GM12878 (cell line): ENCODE results near the gene CD52. TPM values are rescaled to one million over a fixed set of nuclear protein-coding genes. Genes with fewer than 3 reads are reported as not detected.

Experiments
- BCLAF1 ChIP-seq: fragments of 450-650 bp; IDR thresholded peaks from 2 replicates; pipeline ENCODE4 v1.6.1; 2017; ENCODE audit warnings: antibody characterized with exemption, mild to moderate bottlenecking, moderate library complexity
- CREB1 ChIP-seq: IDR thresholded peaks from 2 replicates; pipeline ENCODE4 v1.6.1; 2012; ENCODE audit warnings: low read depth, mild to moderate bottlenecking, inconsistent platforms
- EGR1 ChIP-seq, 2 experiments: IDR thresholded peaks; 1 replicate in 1 of 2; 2 replicates in 1 of 2; pipeline ENCODE4 v1.6.1; 2011 to 2012; ENCODE audit warnings: low read depth in 2 of 2, low read length in 2 of 2, borderline replicate concordance in 1 of 2, mild to moderate bottlenecking in 1 of 2, moderate library complexity in 1 of 2
- ESRRA ChIP-seq: IDR thresholded peaks from 2 replicates; pipeline ENCODE4 v1.6.1; 2012; ENCODE audit warnings: mild to moderate bottlenecking, low read length, improper control_type of control experiment
- ETV6 ChIP-seq, 2 experiments: fragments of 450-650 bp in 1 of 2; IDR thresholded peaks in 1 of 2; conservative IDR thresholded peaks in 1 of 2; 2 replicates each; pipeline ENCODE4 v1.6.1; 2014; ENCODE audit warnings: antibody characterized with exemption in 1 of 2, borderline replicate concordance in 1 of 2, low read depth in 1 of 2, mild to moderate bottlenecking in 1 of 2, moderate library complexity in 1 of 2
- FOS ChIP-seq: IDR thresholded peaks from 3 replicates; pipeline ENCODE4 v1.6.1; 2011; ENCODE audit warnings: borderline replicate concordance; ENCODE audit not compliant: insufficient read length; ENCODE audit errors: extremely low read depth
- FOXK2 ChIP-seq: fragments of 450-650 bp; IDR thresholded peaks from 2 replicates; pipeline ENCODE4 v1.6.1; 2017; ENCODE audit warnings: mild to moderate bottlenecking, moderate library complexity
- IKZF2 ChIP-seq, 2 experiments: fragments of 450-650 bp; IDR thresholded peaks; 2 replicates each; pipeline ENCODE4 v1.6.1; 2017; ENCODE audit warnings: mild to moderate bottlenecking in 2 of 2, moderate library complexity in 2 of 2
- IRF4 ChIP-seq: IDR thresholded peaks from 2 replicates; pipeline ENCODE4 v1.6.1; 2011; ENCODE audit warnings: low read depth, low read length
- MEF2B ChIP-seq: fragments of 450-650 bp; IDR thresholded peaks from 2 replicates; pipeline ENCODE4 v1.6.1; 2018; ENCODE audit warnings: mild to moderate bottlenecking, moderate library complexity; ENCODE audit not compliant: partially characterized antibody, poor library complexity, severe bottlenecking
- NFYB ChIP-seq: IDR thresholded peaks from 2 replicates; pipeline ENCODE4 v1.6.1; 2011; ENCODE audit warnings: low read depth, mild to moderate bottlenecking, low read length, improper control_type of control experiment, moderate library complexity; ENCODE audit not compliant: insufficient read depth
- PRDM15 ChIP-seq: fragments of 450-650 bp; formaldehyde crosslinking; IDR thresholded peaks from 2 replicates; pipeline ENCODE4 v1.4.0; 2020; ENCODE audit warnings: mild to moderate bottlenecking, moderate library complexity
- RAD21 ChIP-seq: IDR thresholded peaks from 2 replicates; pipeline ENCODE4 v1.6.1; 2011; ENCODE audit warnings: mild to moderate bottlenecking, low read depth, low read length, moderate library complexity; ENCODE audit not compliant: insufficient read depth
- SREBF1 ChIP-seq: IDR thresholded peaks from 2 replicates; pipeline ENCODE4 v1.6.1; 2012; ENCODE audit warnings: mild to moderate bottlenecking, low read length
- SREBF2 ChIP-seq: IDR thresholded peaks from 2 replicates; pipeline ENCODE4 v1.6.1; 2012; ENCODE audit warnings: mild to moderate bottlenecking, low read length
- STAT3 ChIP-seq: IDR thresholded peaks from 2 replicates; pipeline ENCODE4 v1.6.1; 2011; ENCODE audit warnings: low read depth, low read length, improper control_type of control experiment
- TBL1XR1 ChIP-seq: IDR thresholded peaks from 2 replicates; pipeline ENCODE4 v1.6.1; 2012; ENCODE audit warnings: low read depth, low read length, improper control_type of control experiment
- ZNF274 ChIP-seq: IDR thresholded peaks from one replicate; pipeline ENCODE4 v1.8.0; 2011; ENCODE audit not compliant: insufficient read length, insufficient read depth
- polyA plus RNA-seq, 11 experiments: library from polyadenylated mRNA; depleted of rRNA in 4 of 11; unstranded in 6 of 11; stranded (reverse) in 5 of 11; fragments of >200 nt; fragmentation: Nextera tagmentation in 4 of 11; fragmentation: Illumina TruSeq in 1 of 11; extraction: Ambion mirVana in 4 of 11; extraction: Trizol in 1 of 11; gene quantifications; 1 replicate in 1 of 11; 2 replicates in 10 of 11; pipeline versions ENCODE4 v1.2.1 to v1.2.3, GENCODE V29; 2011 to 2016; ENCODE audit warnings: inconsistent platforms in 2 of 11, missing spikeins in 2 of 11, low read depth in 1 of 11
- total RNA-seq, 4 experiments: library from RNA; depleted of rRNA in 3 of 4; stranded (reverse); fragments of >200 nt in 3 of 4; fragmentation: Illumina TruSeq in 1 of 4; extraction: Trizol in 1 of 4; gene quantifications; 2 replicates each; pipeline versions ENCODE4 v1.2.1 to v1.2.3, GENCODE V29; 2013 to 2021
- TF ChIP-seq, protein P1 (sequence below): fragments of 450-650 bp; IDR thresholded peaks from 2 replicates; pipeline ENCODE4 v1.6.1; 2017; ENCODE audit warnings: mild to moderate bottlenecking, low read depth, inconsistent platforms; ENCODE audit not compliant: poor library complexity, severe bottlenecking

The CD52 gene
- total and polyA plus RNA-seq, 10 of the 15 experiments (the other 5 are each of a cell fraction or from before 2014, with no cell fraction given), result 237 to 2,736 (median 532) TPM

- no peak for TF ChIP-seq STAT3
- TF ChIP-seq, protein P1, sequence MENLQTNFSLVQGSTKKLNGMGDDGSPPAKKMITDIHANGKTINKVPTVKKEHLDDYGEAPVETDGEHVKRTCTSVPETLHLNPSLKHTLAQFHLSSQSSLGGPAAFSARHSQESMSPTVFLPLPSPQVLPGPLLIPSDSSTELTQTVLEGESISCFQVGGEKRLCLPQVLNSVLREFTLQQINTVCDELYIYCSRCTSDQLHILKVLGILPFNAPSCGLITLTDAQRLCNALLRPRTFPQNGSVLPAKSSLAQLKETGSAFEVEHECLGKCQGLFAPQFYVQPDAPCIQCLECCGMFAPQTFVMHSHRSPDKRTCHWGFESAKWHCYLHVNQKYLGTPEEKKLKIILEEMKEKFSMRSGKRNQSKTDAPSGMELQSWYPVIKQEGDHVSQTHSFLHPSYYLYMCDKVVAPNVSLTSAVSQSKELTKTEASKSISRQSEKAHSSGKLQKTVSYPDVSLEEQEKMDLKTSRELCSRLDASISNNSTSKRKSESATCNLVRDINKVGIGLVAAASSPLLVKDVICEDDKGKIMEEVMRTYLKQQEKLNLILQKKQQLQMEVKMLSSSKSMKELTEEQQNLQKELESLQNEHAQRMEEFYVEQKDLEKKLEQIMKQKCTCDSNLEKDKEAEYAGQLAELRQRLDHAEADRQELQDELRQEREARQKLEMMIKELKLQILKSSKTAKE, result no peak
- no peak for TF ChIP-seq ZNF274
- no peak for TF ChIP-seq TBL1XR1
- peak; percentile 95 for TF ChIP-seq NFYB
- no peak for TF ChIP-seq ESRRA
- no peak for TF ChIP-seq PRDM15 (CRISPR knock-in tag)
- no peak for TF ChIP-seq EGR1 (IDR thresholded peaks at IDR 0.05; ENCODE audit: borderline replicate concordance in 1 of 2, low read depth in 2 of 2, low read length in 2 of 2)
- no peak for TF ChIP-seq ETV6 (conservative IDR thresholded peaks at IDR 0.05 in 1 of 2, IDR thresholded peaks at IDR 0.05 in 1 of 2; ENCODE audit: borderline replicate concordance in 1 of 2, low read depth in 1 of 2)
- TF ChIP-seq FOS, result no peak
- TF ChIP-seq IKZF2 (IDR thresholded peaks at IDR 0.05), result no peak
- TF ChIP-seq RAD21, result no peak
- no peak for TF ChIP-seq SREBF1
- TF ChIP-seq BCLAF1, result no peak
- no peak for TF ChIP-seq IRF4
- no peak; the same call in 1 of the 2 replicates for TF ChIP-seq CREB1
- no peak for TF ChIP-seq FOXK2
- no peak for TF ChIP-seq MEF2B
- TF ChIP-seq SREBF2, result no peak
Measured at GRCh38 chr1:26306290-26307229, 11.2 kb upstream of the CD52 start, which contains the start of gene UBXN11 (continued).
